Fibroblast of the aortic adventitia (primary cell): ENCODE results near the gene PDE6C. TPM values are rescaled to one million over a fixed set of nuclear protein-coding genes. Genes with fewer than 3 reads are reported as not detected.

Source experiments
- DNase-seq: peaks from one replicate; pipeline ENCODE4 v3.0.0-alpha.2; 2010; ENCODE audit warnings: low read depth
- H3K4me3 ChIP-seq: 2 replicates; pipeline ENCODE4 v1.5.1; 2011; ENCODE audit warnings: low read depth, mild to moderate bottlenecking, control low read depth, low read length, moderate library complexity
- total RNA-seq: library from RNA; depleted of rRNA; stranded (reverse); fragments of >200 nt; gene quantifications from 2 replicates; pipeline ENCODE4 v1.2.3, GENCODE V29; 2012; ENCODE audit warnings: low replicate concordance
- TF ChIP-seq, protein P1 (sequence below): IDR thresholded peaks from 2 replicates; pipeline ENCODE4 v1.5.1; 2011; ENCODE audit warnings: mild to moderate bottlenecking, low read length, control low read depth, inconsistent platforms; ENCODE audit not compliant: insufficient read depth

The PDE6C gene
- total RNA-seq, 1 donor: not detected

GRCh38 chr10:93593254-93593653, 19.1 kb upstream of the PDE6C start:
- H3K4me3 ChIP-seq: no peak overlapping the region
- TF ChIP-seq, protein P1, sequence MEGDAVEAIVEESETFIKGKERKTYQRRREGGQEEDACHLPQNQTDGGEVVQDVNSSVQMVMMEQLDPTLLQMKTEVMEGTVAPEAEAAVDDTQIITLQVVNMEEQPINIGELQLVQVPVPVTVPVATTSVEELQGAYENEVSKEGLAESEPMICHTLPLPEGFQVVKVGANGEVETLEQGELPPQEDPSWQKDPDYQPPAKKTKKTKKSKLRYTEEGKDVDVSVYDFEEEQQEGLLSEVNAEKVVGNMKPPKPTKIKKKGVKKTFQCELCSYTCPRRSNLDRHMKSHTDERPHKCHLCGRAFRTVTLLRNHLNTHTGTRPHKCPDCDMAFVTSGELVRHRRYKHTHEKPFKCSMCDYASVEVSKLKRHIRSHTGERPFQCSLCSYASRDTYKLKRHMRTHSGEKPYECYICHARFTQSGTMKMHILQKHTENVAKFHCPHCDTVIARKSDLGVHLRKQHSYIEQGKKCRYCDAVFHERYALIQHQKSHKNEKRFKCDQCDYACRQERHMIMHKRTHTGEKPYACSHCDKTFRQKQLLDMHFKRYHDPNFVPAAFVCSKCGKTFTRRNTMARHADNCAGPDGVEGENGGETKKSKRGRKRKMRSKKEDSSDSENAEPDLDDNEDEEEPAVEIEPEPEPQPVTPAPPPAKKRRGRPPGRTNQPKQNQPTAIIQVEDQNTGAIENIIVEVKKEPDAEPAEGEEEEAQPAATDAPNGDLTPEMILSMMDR: no peak
- no peak for DNase-seq

- DNase-seq: no peak
- H3K4me3 ChIP-seq: no peak overlapping the region
- TF ChIP-seq, protein P1: no peak
Measured at GRCh38 chr10:93593749-93594148, 18.6 kb upstream of the PDE6C start.

DNA sequence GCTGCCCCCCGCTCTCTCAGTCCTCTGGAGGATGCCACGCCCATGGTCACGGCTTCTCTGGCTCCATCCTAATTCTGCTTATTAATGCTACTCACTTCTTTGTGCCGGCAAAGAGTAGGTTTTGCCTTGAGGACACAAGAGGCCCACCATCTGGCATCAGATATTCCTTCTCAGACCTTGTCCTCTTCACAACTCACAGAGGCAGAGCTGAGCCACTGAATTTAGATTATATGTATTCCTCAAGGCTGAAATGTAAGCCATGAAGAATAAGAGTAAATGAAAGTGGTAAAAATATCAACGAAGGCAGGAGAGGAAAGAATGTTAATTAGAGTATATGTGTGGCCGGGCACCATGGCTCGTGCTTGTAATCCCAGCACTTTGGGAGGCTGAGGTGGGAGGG, 17.8 kb upstream of the PDE6C start:
- TF ChIP-seq, protein P1: no peak
- no peak overlapping the region for H3K4me3 ChIP-seq
- no peak for DNase-seq

GRCh38 chr10:93595378-93596161, 16.8 kb upstream of the PDE6C start:
- TF ChIP-seq, protein P1: no peak
- DNase-seq: no peak
- H3K4me3 ChIP-seq: no peak overlapping the region

DNA sequence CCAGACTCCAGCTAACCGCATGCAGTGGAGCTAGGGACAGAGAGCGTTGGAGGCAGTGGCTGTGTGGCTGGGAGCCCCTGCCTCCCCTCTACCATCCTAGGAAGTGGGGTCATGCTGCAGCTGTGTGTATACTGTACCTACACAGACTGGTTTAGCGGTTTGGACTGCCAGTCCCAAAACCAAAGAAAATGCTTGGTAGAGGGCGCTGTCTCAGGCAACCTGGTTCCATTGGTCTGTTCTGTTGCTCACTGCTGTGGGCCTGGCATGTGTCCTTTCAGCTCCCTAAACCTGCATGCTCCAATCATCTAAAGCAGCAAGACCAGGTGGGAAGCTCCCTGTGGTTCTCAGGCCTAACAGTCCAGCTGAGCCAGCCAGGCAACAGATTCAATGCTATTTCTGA, 15.8 kb upstream of the PDE6C start:
- no peak overlapping the region for H3K4me3 ChIP-seq
- no peak for DNase-seq
- TF ChIP-seq, protein P1: no peak

GRCh38 chr10:93597075-93597599, 15.2 kb upstream of the PDE6C start:
- no peak overlapping the region for H3K4me3 ChIP-seq
- TF ChIP-seq, protein P1: no peak

More at GRCh38 chr10:93597075-93597599, 15.2 kb upstream of the PDE6C start:
- no peak for DNase-seq
